ENCODE data around the gene PIK3AP1.

- no peak for TF ChIP-seq CTCF (IDR thresholded peaks at IDR 0.05 in 4 of 5, conservative IDR thresholded peaks at IDR 0.05 in 1 of 5)
- no peak for TF ChIP-seq POLR2A (IDR thresholded peaks at IDR 0.05)
Observed at GRCh38 chr10:96655461-96656197, 64.7 kb downstream of the PIK3AP1 start.

Data from gastrocnemius medialis (tissue), 4 donors.